Neural cell (in vitro differentiated cells): Measurements from ENCODE around the gene UPB1. TPM values are rescaled to one million over a fixed set of nuclear protein-coding genes. Genes with fewer than 3 reads are reported as not detected.
A peak's percentile ranks its signal among the peaks of the same experiment; 100 is the strongest.

ENCODE experiments used
- H2AFZ ChIP-seq: fragments of 200-600, 300-800 bp; sonication (generic), shearing (Covaris generic); 2 replicates; pipeline ENCODE4 v1.6.0; 2014; ENCODE audit warnings: low read depth, mild to moderate bottlenecking, antibody characterized with exemption, low read length, moderate library complexity
- H3F3A ChIP-seq: fragments of 200-600 bp; shearing (Covaris generic); 2 replicates; pipeline ENCODE4 v1.6.1; 2016; ENCODE audit warnings: mild to moderate bottlenecking, moderate library complexity, mixed read lengths, antibody characterized with exemption, low read length; ENCODE audit not compliant: insufficient read depth, poor library complexity, severe bottlenecking
- H3K27ac ChIP-seq: fragments of 200-600, 300-800 bp; sonication (generic), shearing (Covaris generic); 2 replicates; pipeline ENCODE4 v1.5.1; 2014; ENCODE audit warnings: mild to moderate bottlenecking, low read length, moderate library complexity
- H3K27me3 ChIP-seq: fragments of 300-800, 200-600 bp; sonication (generic), shearing (Covaris generic); 2 replicates; pipeline ENCODE4 v1.6.0; 2014; ENCODE audit warnings: mild to moderate bottlenecking, low read depth, low read length, moderate library complexity; ENCODE audit not compliant: insufficient read depth
- H3K36me3 ChIP-seq: fragments of 300-800, 200-600 bp; sonication (generic), shearing (Covaris generic); 2 replicates; pipeline ENCODE4 v1.5.1; 2014; ENCODE audit warnings: mild to moderate bottlenecking, antibody characterized with exemption, low read length, moderate library complexity; ENCODE audit not compliant: insufficient read depth
- H3K4me2 ChIP-seq: fragments of 300-800, 200-600 bp; sonication (generic), shearing (Covaris generic); 2 replicates; pipeline ENCODE4 v1.6.0; 2014; ENCODE audit warnings: mild to moderate bottlenecking, low read length
- H3K4me3 ChIP-seq: fragments of 300-800, 200-600 bp; sonication (generic), shearing (Covaris generic); 2 replicates; pipeline ENCODE4 v1.5.1; 2014; ENCODE audit warnings: mild to moderate bottlenecking, low read length, moderate library complexity
- H3K79me2 ChIP-seq: fragments of 200-600 bp; shearing (Covaris generic); replicated peaks from 2 replicates; pipeline ENCODE4 v1.6.0; 2014; ENCODE audit warnings: mild to moderate bottlenecking, low read length, moderate library complexity; ENCODE audit not compliant: insufficient read depth
- H3K9ac ChIP-seq: fragments of 300-800, 200-600 bp; sonication (generic), shearing (Covaris generic); 2 replicates; pipeline ENCODE4 v1.6.1; 2016; ENCODE audit warnings: mild to moderate bottlenecking, low read length, mixed read lengths
- H3K9me2 ChIP-seq: fragments of 200-600 bp; shearing (Covaris generic); 2 replicates; pipeline ENCODE4 v1.6.1; 2016; ENCODE audit warnings: mild to moderate bottlenecking, low read length, mixed read lengths; ENCODE audit not compliant: insufficient read depth
- H3K9me3 ChIP-seq: fragments of 200-600, 300-800 bp; sonication (generic), shearing (Covaris generic); 2 replicates; pipeline ENCODE4 v1.6.1; 2016; ENCODE audit warnings: mild to moderate bottlenecking, mixed run types, low read length, moderate library complexity, mixed read lengths
- H4K20me1 ChIP-seq: fragments of 200-600 bp; shearing (Covaris generic); 2 replicates; pipeline ENCODE4 v1.6.1; 2016; ENCODE audit warnings: mild to moderate bottlenecking, mixed run types; ENCODE audit not compliant: insufficient read depth
- CTCF ChIP-seq: fragments of 450-650 bp; IDR thresholded peaks from 2 replicates; pipeline ENCODE4 v1.5.1; 2014; ENCODE audit warnings: antibody characterized with exemption, mild to moderate bottlenecking, moderate library complexity; ENCODE audit not compliant: poor library complexity, severe bottlenecking
- EP300 ChIP-seq: fragments of 450-650 bp; conservative IDR thresholded peaks from 2 replicates; pipeline ENCODE4 v1.6.1; 2014; ENCODE audit warnings: antibody characterized with exemption, mild to moderate bottlenecking, moderate library complexity; ENCODE audit not compliant: poor library complexity, severe bottlenecking
- EZH2 ChIP-seq: fragments of 200-600, 300-800 bp; shearing (Covaris generic), sonication (generic); IDR thresholded peaks from 2 replicates; pipeline ENCODE4 v1.6.1; 2014; ENCODE audit warnings: antibody characterized with exemption, low read length, borderline replicate concordance, mild to moderate bottlenecking; ENCODE audit not compliant: insufficient read depth, poor library complexity, severe bottlenecking
- MXI1 ChIP-seq: fragments of 450-650 bp; conservative IDR thresholded peaks from 2 replicates; pipeline ENCODE4 v1.6.1; 2014; ENCODE audit warnings: antibody characterized with exemption, mild to moderate bottlenecking; ENCODE audit not compliant: poor library complexity, severe bottlenecking
- POLR2AphosphoS5 ChIP-seq: IDR thresholded peaks from 2 replicates; pipeline ENCODE4 v1.6.1; 2012
- RAD21 ChIP-seq: fragments of 450-650 bp; conservative IDR thresholded peaks from 2 replicates; pipeline ENCODE4 v1.6.1; 2014; ENCODE audit warnings: antibody characterized with exemption, mild to moderate bottlenecking, moderate library complexity
- REST ChIP-seq: IDR thresholded peaks from 2 replicates; pipeline ENCODE4 v1.6.1; 2012; ENCODE audit warnings: borderline replicate concordance
- SMC3 ChIP-seq: fragments of 450-650 bp; conservative IDR thresholded peaks from 2 replicates; pipeline ENCODE4 v1.6.1; 2014; ENCODE audit warnings: antibody characterized with exemption, mild to moderate bottlenecking, moderate library complexity; ENCODE audit not compliant: poor library complexity
- TAF1 ChIP-seq: IDR thresholded peaks from 2 replicates; pipeline ENCODE4 v1.6.1; 2012; ENCODE audit warnings: low read depth
- polyA plus RNA-seq: library from polyadenylated mRNA; depleted of rRNA; stranded (reverse); fragments of >200 nt; gene quantifications from 2 replicates; pipeline ENCODE4 v1.2.3, GENCODE V29; 2014

Gene UPB1
- polyA plus RNA-seq, 1 donor from 2014 or later: 0.12 TPM

GRCh38 chr22:24554313-24555164 is 59.4 kb downstream of the UPB1 start, which contains the start of gene GUCD1:
Gene GUCD1 (minus strand): TSS chr22:24555138. CDS start chr22:24554991, 147 bp downstream.
- Histone ChIP-seq H3K36me3 (peaks cover 6% of the 10 kb centered on the region), H3K4me3 (peak within 1 kb of the TSS; percentile 76), H3K9ac (peak within 1 kb of the TSS; percentile 87), H4K20me1 (no peaks in the 10 kb centered on the region), H2AFZ (peak within 1 kb of the TSS; percentile 73), H3K9me3 (no peaks in the 10 kb centered on the region), H3K4me2 (peak within 1 kb of the TSS; percentile 75), H3F3A (no peaks in the 10 kb centered on the region), H3K79me2 (peaks cover 53% of the 10 kb centered on the region), H3K27ac (peak within 1 kb of the TSS; percentile 89), H3K27me3 (no peaks in the 10 kb centered on the region), H3K9me2 (no peaks in the 10 kb centered on the region)
- TF ChIP-seq MXI1 (peak; percentile 60), POLR2AphosphoS5 (no peak), SMC3 (peak; percentile 30), EZH2 (no peak), REST (peak; percentile 14), RAD21 (peak; percentile 12)

- Histone ChIP-seq H3F3A (no peaks in the 10 kb centered on the region), H3K27ac (peak within 1 kb of the TSS; percentile 89), H4K20me1 (no peaks in the 10 kb centered on the region), H3K27me3 (no peaks in the 10 kb centered on the region), H3K4me3 (peak within 1 kb of the TSS; percentile 76), H3K36me3 (peaks cover 6% of the 10 kb centered on the region), H3K9ac (peak within 1 kb of the TSS; percentile 87), H3K9me3 (no peaks in the 10 kb centered on the region), H3K4me2 (peak within 1 kb of the TSS; percentile 90), H3K9me2 (no peaks in the 10 kb centered on the region), H3K79me2 (peaks cover 56% of the 10 kb centered on the region), H2AFZ (peak within 1 kb of the TSS; percentile 73)
- peak; percentile 97 for TF ChIP-seq TAF1
- no peak for TF ChIP-seq EZH2
- TF ChIP-seq POLR2AphosphoS5: peak; percentile 79
- peak; percentile 85 for TF ChIP-seq MXI1
- TF ChIP-seq REST: peak; percentile 78
- TF ChIP-seq SMC3: peak; percentile 50
- TF ChIP-seq CTCF: peak; percentile 43
- peak; percentile 29 for TF ChIP-seq RAD21
- peak; percentile 49 for TF ChIP-seq EP300
Observed at GRCh38 chr22:24555165-24556039, 60.3 kb downstream of the UPB1 start, which contains the start of gene SNRPD3. Gene SNRPD3 (plus strand): TSS chr22:24555999. CDS start chr22:24557675, 1,676 bp downstream.
